ENCODE results near the gene ITIH6.

GRCh38 chrX:54824722-54825121 is 26.7 kb upstream of the ITIH6 start:
- TF ChIP-seq, protein P1, sequence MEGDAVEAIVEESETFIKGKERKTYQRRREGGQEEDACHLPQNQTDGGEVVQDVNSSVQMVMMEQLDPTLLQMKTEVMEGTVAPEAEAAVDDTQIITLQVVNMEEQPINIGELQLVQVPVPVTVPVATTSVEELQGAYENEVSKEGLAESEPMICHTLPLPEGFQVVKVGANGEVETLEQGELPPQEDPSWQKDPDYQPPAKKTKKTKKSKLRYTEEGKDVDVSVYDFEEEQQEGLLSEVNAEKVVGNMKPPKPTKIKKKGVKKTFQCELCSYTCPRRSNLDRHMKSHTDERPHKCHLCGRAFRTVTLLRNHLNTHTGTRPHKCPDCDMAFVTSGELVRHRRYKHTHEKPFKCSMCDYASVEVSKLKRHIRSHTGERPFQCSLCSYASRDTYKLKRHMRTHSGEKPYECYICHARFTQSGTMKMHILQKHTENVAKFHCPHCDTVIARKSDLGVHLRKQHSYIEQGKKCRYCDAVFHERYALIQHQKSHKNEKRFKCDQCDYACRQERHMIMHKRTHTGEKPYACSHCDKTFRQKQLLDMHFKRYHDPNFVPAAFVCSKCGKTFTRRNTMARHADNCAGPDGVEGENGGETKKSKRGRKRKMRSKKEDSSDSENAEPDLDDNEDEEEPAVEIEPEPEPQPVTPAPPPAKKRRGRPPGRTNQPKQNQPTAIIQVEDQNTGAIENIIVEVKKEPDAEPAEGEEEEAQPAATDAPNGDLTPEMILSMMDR (IDR thresholded peaks at IDR 0.05; ENCODE audit: poor library complexity, severe bottlenecking): no peak
- TF ChIP-seq SMC3 (conservative IDR thresholded peaks at IDR 0.05; ENCODE audit: poor library complexity): no peak
